Cardiac fibroblast (primary cell): ENCODE data around the gene EDN1.

Source experiments
- DNase-seq, 2 donors: peaks; one replicate each; pipeline versions ENCODE4 v3.0.0 to v3.0.0-alpha.2; 2010; ENCODE audit warnings: low read depth in 2 of 2
- H3K4me3 ChIP-seq, 2 donors: replicated peaks in 1 of 2; 1 replicate in 1 of 2; 2 replicates in 1 of 2; pipeline ENCODE4 v1.5.1; 2011; ENCODE audit warnings: low read depth in 2 of 2, low read length in 2 of 2, mild to moderate bottlenecking in 2 of 2, moderate library complexity in 1 of 2
- TF ChIP-seq, protein P1 (sequence below): IDR thresholded peaks from one replicate; pipeline ENCODE4 v1.5.1; 2011; ENCODE audit warnings: low read depth, mild to moderate bottlenecking, low read length, inconsistent platforms

EDN1 gene

DNA sequence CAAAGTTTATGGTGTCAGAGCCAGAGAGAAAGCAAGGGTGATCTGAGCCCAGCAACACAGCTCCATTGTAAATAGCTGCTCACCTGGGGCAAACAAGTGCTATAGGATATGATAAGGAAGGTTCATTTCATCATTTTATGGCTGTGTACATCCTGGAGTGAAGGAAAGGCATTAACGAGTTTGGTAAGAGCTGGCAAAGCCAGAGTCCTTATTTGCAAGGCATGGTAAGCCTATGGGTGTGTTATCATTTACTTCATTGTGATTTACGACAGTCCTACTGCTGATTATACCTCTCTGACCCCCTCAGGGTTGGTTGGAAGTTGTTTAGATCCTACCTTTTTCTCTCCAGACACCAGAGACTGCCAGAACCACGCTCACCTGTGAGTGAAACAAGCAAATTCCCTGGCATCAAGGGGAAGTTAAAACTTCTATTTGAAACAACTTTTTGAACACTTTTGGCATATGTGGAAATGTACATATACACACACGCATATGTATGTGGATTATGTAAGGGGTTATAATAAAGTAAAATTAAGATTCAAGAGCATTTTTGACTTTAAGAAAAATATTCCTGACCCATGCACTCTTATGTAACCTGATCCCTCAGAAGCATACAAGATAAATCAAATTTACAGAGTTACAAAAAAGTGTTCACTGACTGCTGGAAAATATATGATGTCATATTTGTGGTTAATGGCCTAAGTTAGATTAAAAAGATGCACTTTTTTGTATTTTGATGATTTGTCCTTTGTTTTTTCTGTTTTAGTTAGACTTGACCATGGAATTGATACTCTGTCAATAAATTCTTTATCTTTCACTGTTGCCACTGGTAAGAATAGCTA lies 40.4 kb upstream of the EDN1 start:
- TF ChIP-seq, protein P1, sequence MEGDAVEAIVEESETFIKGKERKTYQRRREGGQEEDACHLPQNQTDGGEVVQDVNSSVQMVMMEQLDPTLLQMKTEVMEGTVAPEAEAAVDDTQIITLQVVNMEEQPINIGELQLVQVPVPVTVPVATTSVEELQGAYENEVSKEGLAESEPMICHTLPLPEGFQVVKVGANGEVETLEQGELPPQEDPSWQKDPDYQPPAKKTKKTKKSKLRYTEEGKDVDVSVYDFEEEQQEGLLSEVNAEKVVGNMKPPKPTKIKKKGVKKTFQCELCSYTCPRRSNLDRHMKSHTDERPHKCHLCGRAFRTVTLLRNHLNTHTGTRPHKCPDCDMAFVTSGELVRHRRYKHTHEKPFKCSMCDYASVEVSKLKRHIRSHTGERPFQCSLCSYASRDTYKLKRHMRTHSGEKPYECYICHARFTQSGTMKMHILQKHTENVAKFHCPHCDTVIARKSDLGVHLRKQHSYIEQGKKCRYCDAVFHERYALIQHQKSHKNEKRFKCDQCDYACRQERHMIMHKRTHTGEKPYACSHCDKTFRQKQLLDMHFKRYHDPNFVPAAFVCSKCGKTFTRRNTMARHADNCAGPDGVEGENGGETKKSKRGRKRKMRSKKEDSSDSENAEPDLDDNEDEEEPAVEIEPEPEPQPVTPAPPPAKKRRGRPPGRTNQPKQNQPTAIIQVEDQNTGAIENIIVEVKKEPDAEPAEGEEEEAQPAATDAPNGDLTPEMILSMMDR: no peak
- no peak for DNase-seq

DNA sequence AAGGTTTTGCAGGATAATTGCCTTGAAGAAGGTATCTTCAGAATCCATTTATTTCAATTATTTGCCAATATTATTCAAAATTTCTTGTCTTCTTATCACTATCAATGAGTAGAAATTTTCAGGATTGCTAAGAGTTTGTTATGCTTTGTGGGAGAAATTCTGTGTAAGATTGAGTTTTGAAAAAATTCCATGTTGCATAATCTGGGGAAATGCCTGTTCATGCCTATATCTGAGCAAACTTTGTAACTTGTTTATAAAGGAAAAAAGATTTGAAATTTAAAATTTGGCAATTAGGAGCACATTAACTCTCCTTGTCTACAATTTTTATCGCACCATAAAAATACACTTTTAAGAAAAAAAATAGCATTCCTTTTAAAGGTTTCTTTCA lies 39.8 kb upstream of the EDN1 start:
- TF ChIP-seq, protein P1: no peak
- DNase-seq: no peak
- H3K4me3 ChIP-seq: no peak overlapping the region

More for the DNA sequence above, 40.4 kb upstream of the EDN1 start:
- H3K4me3 ChIP-seq: no peak overlapping the region

GRCh38 chr6:12254210-12254609 lies 36.0 kb upstream of the EDN1 start:
- H3K4me3 ChIP-seq: no peak overlapping the region
- TF ChIP-seq, protein P1: no peak
- DNase-seq: no peak

GRCh38 chr6:12258191-12258590 lies 32.0 kb upstream of the EDN1 start:
- DNase-seq: no peak
- TF ChIP-seq, protein P1: no peak
- H3K4me3 ChIP-seq: no peak overlapping the region

GRCh38 chr6:12258591-12259075 lies 31.5 kb upstream of the EDN1 start:
- TF ChIP-seq, protein P1: no peak
- H3K4me3 ChIP-seq: no peak overlapping the region
- DNase-seq: no peak

- H3K4me3 ChIP-seq: no peak overlapping the region
- TF ChIP-seq, protein P1: no peak
- no peak for DNase-seq
Measured at GRCh38 chr6:12260458-12261093, 29.6 kb upstream of the EDN1 start.
